ENCODE data around the gene SOX6. TPM values are rescaled to one million over a fixed set of nuclear protein-coding genes. Genes with fewer than 3 reads are reported as not detected.

The SOX6 gene
- not detected in 5 replicates for total RNA-seq (2022; extraction: Qiagen RNA extraction; ENCODE audit: low read depth)

GRCh38 chr11:16356057-16356760, at the start of gene SOX6:
TSS of gene SOX6 (minus strand) at chr11:16356546. CDS start at chr11:16341248, 15,298 bp downstream.

All from A549 treated with ZK216348 at 1 μM for 4 hours (cell line).